ENCODE measurements around the gene TENT4A. TPM values are rescaled to one million over a fixed set of nuclear protein-coding genes. Genes with fewer than 3 reads are reported as not detected.

TENT4A gene
- total and polyA plus RNA-seq, 2 experiments from 2014 or later = 6.8 to 14.1 TPM

DNA sequence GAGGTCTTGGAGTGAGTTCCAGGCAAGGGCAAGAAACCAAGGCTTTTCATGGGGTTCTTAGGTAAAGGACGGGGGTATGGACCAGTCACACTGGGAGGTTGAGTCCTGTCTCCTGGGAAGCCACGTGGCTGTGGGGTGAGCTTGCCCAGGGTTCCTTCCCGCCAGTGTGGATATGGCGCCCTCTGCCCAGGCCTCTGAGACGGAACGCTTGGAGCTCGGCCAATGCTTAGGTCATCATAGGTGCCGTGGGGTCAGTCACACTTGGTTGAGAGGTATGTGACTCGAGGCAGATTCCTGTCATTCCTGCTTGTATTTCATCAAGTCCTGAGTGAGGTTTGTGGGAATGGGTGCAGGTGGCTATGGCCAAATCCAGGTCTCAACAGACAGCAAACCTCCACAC lies 46.2 kb downstream of the TENT4A start:
- no peak for DNase-seq (ENCODE audit: low spot score)
- Histone ChIP-seq H3K9me3 (ENCODE audit: low read depth) (no peaks in the 10 kb centered on the region), H3K27me3 (no peaks in the 10 kb centered on the region), H3K4me1 (ENCODE audit: insufficient read depth) (no peaks in the 10 kb centered on the region), H3K4me2 (no peak overlapping the region), H2AFZ (no peak overlapping the region), H3K4me3 (no peak overlapping the region), H3K9me2 (replicated peaks; ENCODE audit: insufficient read depth) (no peaks in the 10 kb centered on the region), H3K27ac (no peak overlapping the region), H4K20me1 (ENCODE audit: insufficient read depth, poor library complexity, severe bottlenecking) (peaks cover 3% of the 10 kb centered on the region), H3K36me3 (replicated peaks; ENCODE audit: insufficient read depth, low read depth) (no peaks in the 10 kb centered on the region), H3K79me2 (no peaks in the 10 kb centered on the region)
- no peak for TF ChIP-seq EZH2 (IDR thresholded peaks at IDR 0.05; ENCODE audit: borderline replicate concordance)
- TF ChIP-seq EZH2phosphoT487 (IDR thresholded peaks at IDR 0.05; ENCODE audit: low read depth, severe bottlenecking, unreplicated experiment) = no peak
- TF ChIP-seq, protein P1, sequence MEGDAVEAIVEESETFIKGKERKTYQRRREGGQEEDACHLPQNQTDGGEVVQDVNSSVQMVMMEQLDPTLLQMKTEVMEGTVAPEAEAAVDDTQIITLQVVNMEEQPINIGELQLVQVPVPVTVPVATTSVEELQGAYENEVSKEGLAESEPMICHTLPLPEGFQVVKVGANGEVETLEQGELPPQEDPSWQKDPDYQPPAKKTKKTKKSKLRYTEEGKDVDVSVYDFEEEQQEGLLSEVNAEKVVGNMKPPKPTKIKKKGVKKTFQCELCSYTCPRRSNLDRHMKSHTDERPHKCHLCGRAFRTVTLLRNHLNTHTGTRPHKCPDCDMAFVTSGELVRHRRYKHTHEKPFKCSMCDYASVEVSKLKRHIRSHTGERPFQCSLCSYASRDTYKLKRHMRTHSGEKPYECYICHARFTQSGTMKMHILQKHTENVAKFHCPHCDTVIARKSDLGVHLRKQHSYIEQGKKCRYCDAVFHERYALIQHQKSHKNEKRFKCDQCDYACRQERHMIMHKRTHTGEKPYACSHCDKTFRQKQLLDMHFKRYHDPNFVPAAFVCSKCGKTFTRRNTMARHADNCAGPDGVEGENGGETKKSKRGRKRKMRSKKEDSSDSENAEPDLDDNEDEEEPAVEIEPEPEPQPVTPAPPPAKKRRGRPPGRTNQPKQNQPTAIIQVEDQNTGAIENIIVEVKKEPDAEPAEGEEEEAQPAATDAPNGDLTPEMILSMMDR (IDR thresholded peaks at IDR 0.05; ENCODE audit: poor library complexity) = no peak
- WGBS (ENCODE audit: low lambda C conversion rate, missing lambda C conversion rate) = 90% methylated on average over 9 of the region's 9 CpGs

DNA sequence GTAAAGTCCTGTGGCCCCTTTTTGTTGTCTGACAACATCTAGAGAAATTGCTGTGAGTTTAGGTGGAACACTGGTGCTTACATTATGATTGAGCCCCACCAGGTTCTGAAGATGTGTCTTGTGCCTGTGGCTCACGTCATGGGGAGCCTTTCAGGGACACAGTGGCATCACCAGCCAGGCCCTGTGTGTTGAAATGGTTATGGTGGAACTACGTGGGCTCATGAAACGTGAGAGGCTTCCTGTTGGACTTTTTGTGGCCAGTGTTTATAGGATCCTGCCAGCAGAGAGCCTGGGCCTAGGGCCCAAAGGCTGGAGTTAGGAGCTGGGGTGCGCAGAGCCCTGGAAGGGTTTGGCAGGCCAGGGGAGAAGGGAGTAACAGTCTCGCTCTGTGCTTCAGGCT lies 46.8 kb downstream of the TENT4A start:
- DNase-seq (ENCODE audit: low spot score) = no peak
- 88% methylated on average over 5 of the region's 5 CpGs for WGBS (ENCODE audit: low lambda C conversion rate, missing lambda C conversion rate)
- Histone ChIP-seq H3K36me3 (replicated peaks; ENCODE audit: insufficient read depth, low read depth) (no peaks in the 10 kb centered on the region), H3K4me3 (no peak overlapping the region), H3K9me2 (replicated peaks; ENCODE audit: insufficient read depth) (no peaks in the 10 kb centered on the region), H3K79me2 (no peaks in the 10 kb centered on the region), H2AFZ (no peak overlapping the region), H3K9me3 (ENCODE audit: low read depth) (no peaks in the 10 kb centered on the region), H3K4me1 (ENCODE audit: insufficient read depth) (no peaks in the 10 kb centered on the region), H3K27ac (no peak overlapping the region), H3K4me2 (no peak overlapping the region), H3K27me3 (no peaks in the 10 kb centered on the region), H4K20me1 (ENCODE audit: insufficient read depth, poor library complexity, severe bottlenecking) (peaks cover 3% of the 10 kb centered on the region)
- TF ChIP-seq EZH2 (IDR thresholded peaks at IDR 0.05; ENCODE audit: borderline replicate concordance) (no peak), EZH2phosphoT487 (IDR thresholded peaks at IDR 0.05; ENCODE audit: low read depth, severe bottlenecking, unreplicated experiment) (no peak)
- TF ChIP-seq, protein P1 (IDR thresholded peaks at IDR 0.05; ENCODE audit: poor library complexity) = no peak

DNA sequence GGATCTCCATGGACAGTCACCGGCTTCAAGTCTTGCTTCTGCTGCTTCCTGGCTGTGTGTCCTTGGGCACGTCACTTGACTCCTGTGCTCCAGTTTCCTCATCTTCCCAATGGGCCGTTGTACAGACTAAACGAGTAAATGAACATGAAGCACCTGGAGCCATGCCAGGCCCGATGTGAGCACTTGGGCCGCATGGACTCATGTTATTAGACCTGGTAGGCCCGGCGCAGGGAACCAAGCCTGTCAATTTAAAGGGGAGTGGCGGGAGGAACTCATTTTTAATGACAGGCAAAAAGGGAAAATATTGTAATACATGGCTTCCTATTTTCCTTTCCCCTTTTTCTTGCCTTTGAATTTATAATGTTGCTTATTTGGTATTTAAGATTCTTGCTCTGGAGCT lies 47.5 kb downstream of the TENT4A start:
- no peak overlapping the region for H2AFZ ChIP-seq
- H3K27ac ChIP-seq = no peak overlapping the region
- TF ChIP-seq EZH2 (IDR thresholded peaks at IDR 0.05; ENCODE audit: borderline replicate concordance) (no peak), EZH2phosphoT487 (IDR thresholded peaks at IDR 0.05; ENCODE audit: low read depth, severe bottlenecking, unreplicated experiment) (no peak)
- TF ChIP-seq, protein P1 (IDR thresholded peaks at IDR 0.05; ENCODE audit: poor library complexity) = no peak
- no peaks in the 10 kb centered on the region for H3K27me3 ChIP-seq
- H3K9me2 ChIP-seq (replicated peaks; ENCODE audit: insufficient read depth) = no peaks in the 10 kb centered on the region
- 96% methylated on average over 9 of the region's 9 CpGs for WGBS (ENCODE audit: low lambda C conversion rate, missing lambda C conversion rate)
- no peaks in the 10 kb centered on the region for H3K4me1 ChIP-seq (ENCODE audit: insufficient read depth)
- no peak overlapping the region for H3K4me3 ChIP-seq
- no peak for DNase-seq (ENCODE audit: low spot score)
- no peaks in the 10 kb centered on the region for H3K9me3 ChIP-seq (ENCODE audit: low read depth)
- no peak overlapping the region for H3K4me2 ChIP-seq
- H4K20me1 ChIP-seq (ENCODE audit: insufficient read depth, poor library complexity, severe bottlenecking) = no peaks in the 10 kb centered on the region
- H3K36me3 ChIP-seq (replicated peaks; ENCODE audit: insufficient read depth, low read depth) = no peaks in the 10 kb centered on the region
- H3K79me2 ChIP-seq = no peaks in the 10 kb centered on the region

DNA sequence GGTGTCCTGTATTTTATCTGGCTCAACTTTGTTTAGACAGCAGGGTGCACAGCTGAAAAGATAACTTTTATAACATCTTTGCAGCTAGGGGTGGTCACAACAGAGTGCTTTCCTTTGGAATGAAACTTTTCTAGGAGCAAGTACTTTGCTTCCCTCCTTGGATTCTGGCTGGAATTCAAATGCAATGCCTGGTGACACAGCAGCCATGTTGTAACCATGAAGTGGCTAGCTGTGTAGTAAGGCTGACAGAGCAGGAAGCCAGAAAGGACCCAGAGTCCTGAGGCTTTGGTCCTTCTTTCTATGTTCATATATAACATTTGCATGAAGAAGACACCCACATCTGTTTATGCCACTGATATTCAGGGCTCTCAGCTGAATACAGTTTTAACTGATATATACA lies 48.1 kb downstream of the TENT4A start:
- Histone ChIP-seq H3K36me3 (replicated peaks; ENCODE audit: insufficient read depth, low read depth) (no peaks in the 10 kb centered on the region), H3K27me3 (no peaks in the 10 kb centered on the region), H3K9me2 (replicated peaks; ENCODE audit: insufficient read depth) (no peaks in the 10 kb centered on the region), H3K4me3 (no peak overlapping the region), H3K79me2 (no peaks in the 10 kb centered on the region), H2AFZ (no peak overlapping the region), H4K20me1 (ENCODE audit: insufficient read depth, poor library complexity, severe bottlenecking) (no peaks in the 10 kb centered on the region), H3K4me1 (ENCODE audit: insufficient read depth) (no peaks in the 10 kb centered on the region), H3K27ac (no peak overlapping the region), H3K9me3 (ENCODE audit: low read depth) (no peaks in the 10 kb centered on the region), H3K4me2 (no peak overlapping the region)
- DNase-seq (ENCODE audit: low spot score) = no peak
- TF ChIP-seq EZH2phosphoT487 (IDR thresholded peaks at IDR 0.05; ENCODE audit: low read depth, severe bottlenecking, unreplicated experiment) (no peak), EZH2 (IDR thresholded peaks at IDR 0.05; ENCODE audit: borderline replicate concordance) (no peak)
- TF ChIP-seq, protein P1 (IDR thresholded peaks at IDR 0.05; ENCODE audit: poor library complexity) = no peak

Measured in hepatocyte (in vitro differentiated cells).